NCI-H2081 (cell line): ENCODE data around the gene CAMK1D.

Experiments
- DNase-seq, 2 experiments: peaks; one replicate each; lab custom pipeline; 2025; lab: John Stamatoyannopoulos, UW

Gene CAMK1D

GRCh38 chr10:12597788-12598765, 248.7 kb downstream of the CAMK1D start:
- peak; percentile 25 to 75 for DNase-seq

- no peak for DNase-seq
Measured at GRCh38 chr10:12600652-12601051, 251.3 kb downstream of the CAMK1D start.

GRCh38 chr10:12602521-12602920, 253.2 kb downstream of the CAMK1D start:
- peak in 1 of 2 experiments; percentile 54 for DNase-seq

DNA sequence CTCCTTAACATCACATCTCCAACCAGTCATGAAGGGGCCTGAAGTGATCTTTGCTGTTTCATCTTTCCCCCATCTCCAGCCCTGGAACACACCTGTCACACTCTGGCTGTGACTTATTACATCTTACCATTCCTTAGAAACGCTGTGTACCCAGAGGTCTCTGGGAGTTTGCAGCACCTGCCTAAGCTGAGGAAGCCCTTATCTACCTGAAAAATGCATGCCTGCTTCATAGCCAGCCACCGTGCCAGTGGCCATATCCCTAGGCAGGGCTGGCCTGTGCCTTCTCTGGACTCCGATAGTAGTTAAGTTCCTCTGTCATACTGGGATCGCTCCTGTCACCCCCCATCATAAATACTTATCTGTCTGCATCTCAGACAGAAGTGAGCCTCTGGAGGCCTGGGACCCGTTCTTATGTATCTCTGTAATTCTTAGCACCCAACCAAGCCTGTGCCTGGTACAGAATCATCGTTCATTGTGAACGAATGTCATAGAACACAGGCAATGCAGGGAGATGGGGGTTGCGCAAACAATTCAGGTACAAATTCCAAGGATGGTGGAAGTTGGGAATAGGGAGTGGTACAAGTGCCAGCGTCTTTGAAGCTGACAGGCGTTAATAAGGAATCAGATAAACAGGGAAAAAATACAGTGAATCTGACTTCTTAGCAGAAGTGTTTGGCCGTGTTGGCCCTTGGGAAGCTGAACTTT, 254.6 kb downstream of the CAMK1D start:
- DNase-seq, result no peak

GRCh38 chr10:12605580-12606405, 256.4 kb downstream of the CAMK1D start:
- DNase-seq, result peak; percentile 80 to 92

DNA sequence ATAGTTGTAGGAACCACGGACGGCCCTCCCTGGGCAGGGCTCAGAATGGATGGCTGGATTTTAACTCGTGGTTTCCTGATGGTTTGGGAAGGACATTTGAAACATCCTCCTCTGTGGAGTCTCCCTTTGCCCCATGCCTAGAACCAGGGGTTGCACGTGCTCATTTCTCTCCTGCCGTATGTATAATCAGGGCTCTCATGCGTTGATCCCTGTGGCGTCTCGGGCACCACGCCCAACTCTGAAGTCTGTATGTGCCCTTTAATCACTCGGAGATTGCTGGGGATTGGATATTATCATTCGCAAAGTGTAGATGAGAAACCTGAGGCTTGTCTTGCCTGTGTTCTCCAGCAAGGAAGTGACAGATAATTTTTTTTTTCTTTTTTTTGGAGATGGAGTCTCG, 257.1 kb downstream of the CAMK1D start:
- peak; percentile 79 to 89 for DNase-seq

DNA sequence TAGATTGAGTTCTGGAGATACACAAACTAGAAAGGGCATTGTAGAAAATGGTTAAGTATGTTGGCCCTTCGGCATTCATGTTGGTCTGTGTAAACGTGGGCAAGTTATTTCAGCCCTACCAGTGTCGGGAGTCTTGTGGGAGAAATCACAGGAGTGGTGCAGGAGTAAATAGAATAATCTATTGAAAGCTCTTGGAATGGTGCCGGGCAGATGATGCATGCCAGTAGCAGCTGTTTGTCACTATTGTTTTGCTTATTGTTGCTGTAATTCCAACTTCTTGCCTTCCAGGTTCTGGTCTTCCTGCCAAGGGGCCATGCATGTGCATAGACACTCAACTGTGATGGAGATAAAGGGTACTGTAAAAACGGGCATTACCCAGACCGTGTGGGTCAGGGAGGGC, 259.4 kb downstream of the CAMK1D start:
- DNase-seq, result peak in 1 of 2 experiments; percentile 8

DNA sequence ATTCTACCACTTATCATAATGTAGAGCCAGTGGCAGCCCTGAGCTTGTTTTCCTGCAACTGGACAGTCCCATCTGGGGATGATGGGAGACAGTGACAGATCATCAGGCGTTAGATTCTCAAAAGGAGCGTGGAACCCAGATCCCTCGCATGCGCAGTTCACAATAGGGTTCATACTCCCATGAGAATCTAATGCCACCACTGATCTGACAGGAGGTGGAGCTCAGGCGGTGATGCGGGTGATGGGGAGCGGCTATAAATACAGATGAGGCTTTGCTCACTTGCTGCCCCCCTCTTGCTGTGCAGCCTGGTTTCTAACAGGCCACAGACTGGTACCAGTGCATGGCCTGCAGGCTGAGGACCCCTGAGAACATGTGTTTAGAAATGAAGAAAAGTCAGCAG, 260.1 kb downstream of the CAMK1D start:
- no peak for DNase-seq

- no peak for DNase-seq
Measured at GRCh38 chr10:12613136-12613535, 263.8 kb downstream of the CAMK1D start.

- peak in 1 of 2 experiments; percentile 34 for DNase-seq
Measured at GRCh38 chr10:12614177-12614995, 265.0 kb downstream of the CAMK1D start.

DNA sequence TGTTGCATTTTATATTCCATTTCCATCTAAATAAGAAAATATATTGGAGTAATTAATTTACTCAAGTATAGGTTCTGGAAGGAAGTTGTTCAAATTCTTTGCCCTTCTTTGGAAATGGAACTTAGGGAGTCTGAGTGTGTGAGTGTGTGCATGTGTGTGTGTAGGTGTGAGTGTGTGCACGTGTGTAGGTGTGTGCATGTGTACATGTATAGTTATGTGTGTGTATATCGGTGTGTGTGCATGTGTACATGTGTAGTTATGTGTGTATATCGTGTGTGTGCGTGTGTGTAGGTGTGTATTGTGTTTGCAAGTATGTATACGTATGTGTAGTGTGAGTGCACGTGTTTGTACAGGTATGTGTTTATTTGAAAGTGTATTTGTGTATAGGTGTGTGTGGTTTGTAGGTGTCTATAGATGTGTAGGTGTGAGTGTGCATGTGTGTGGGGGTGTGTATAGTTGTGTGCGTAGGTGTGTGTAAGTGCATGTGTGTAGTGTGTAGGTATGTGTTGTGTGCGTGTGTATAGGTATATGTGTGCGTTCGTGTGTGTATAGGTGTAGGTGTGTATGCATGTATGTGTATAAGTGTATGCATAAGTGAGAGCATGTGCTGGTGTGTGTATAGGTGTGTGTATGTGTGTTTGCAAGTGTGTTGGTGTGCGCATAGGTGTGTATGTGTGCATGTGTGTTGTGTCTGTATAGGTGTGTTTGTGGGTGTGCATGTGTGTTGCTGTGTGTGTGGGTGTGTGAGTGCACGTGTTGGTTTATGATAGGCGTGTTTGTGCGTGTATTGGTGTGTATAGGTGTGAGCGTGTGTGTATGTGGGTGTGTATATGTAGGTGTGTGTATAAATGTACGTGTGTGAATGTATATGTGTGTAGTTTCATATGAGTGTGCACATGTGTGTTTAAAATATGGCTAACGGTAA, 266.2 kb downstream of the CAMK1D start:
- no peak for DNase-seq

DNA sequence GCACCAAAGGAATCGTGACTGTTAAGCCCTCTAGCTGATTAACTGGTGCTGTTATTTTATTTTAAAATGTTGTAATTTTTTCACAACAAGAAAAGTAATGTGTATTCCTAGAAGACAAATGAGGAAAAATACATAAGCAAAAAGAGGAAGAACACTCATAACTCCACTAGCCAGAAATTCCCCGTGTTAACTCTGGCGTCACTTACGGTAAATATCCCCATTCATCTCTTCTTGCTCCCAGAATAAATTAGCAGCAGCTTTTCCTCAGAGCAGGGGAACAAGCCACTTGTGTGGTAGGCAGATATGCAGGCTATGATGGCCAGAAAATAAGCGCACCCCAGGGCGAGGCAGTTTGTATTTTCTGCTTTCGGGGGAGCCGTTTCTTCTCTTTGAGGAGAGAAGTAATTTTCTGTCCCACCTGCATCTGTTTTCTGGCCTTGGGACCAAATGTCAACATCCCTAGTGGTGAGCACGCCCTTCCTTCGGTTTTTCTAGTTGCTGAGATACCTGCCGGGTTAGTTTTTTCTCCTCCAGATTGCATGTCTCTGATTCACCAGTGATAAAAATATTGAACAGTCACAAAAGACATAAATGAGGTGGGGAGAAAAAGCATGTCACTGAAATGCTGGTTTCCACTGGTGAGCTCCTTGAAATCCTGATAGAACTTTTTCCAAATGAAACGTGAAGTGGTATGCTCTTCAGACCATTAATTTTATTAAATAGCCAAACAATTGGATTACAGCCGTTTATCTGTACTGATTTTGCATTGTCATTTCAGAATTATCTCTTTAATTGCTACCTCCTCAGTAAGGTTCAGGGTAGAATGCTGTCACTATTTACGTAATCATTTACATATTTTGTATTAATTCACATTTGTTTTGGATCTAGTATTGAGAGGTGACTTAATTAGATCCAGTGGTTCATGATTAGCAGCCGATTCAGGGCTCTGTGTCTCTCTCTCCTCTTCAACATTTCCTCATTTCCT, 268.1 kb downstream of the CAMK1D start:
- DNase-seq, result peak in 1 of 2 experiments; percentile 38

DNA sequence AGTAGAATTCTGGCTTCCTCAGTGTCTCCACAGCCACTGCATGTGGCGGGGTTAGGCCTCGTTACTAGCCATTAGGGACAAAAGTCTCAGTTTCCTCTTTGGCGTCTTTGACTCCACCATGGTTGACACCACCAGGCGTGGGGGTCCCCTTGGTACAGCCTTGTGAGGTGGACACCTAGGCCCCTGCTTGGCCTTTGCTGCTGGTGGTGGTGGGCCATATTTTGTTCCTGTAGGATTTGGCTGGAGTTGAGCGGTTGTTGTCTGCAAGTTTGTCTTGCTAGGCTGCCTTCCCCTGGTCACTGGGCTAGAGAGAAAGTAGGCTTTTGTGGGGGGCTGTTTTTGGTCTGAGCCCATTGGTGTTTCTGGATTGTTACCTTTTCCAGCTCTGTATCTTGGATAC, 272.7 kb downstream of the CAMK1D start:
- DNase-seq, result no peak

- DNase-seq, result no peak
Measured at GRCh38 chr10:12622691-12623090, 273.3 kb downstream of the CAMK1D start.

DNA sequence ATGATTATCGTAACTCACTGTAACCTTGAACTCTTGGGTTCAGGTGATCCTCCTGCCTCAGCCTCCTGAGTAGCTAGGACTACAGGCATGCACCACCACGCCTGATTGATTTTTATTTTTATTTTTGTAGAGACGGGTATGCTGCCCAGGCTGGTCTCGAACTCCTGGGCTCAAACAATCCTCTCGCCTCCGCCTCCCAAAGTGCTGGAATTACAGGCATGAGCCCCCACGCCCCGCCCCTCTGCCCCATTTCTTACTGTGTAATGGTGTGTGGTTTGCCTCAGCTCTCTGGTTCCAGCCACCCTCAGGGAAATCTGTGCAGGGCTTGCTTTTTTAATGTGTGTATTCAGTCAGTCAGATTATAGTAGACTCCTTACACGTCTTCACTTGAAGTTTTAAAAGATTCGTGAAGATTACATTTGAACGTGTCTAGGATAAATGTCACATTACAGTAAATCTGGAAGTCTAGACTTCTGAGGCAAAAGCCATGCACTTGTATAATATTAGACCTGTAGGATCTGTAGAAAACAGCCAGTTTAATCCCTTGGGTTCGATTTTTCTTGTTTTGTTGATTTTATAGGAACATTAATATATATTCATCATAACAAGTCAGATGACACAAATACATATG, 276.2 kb downstream of the CAMK1D start:
- no peak for DNase-seq

DNA sequence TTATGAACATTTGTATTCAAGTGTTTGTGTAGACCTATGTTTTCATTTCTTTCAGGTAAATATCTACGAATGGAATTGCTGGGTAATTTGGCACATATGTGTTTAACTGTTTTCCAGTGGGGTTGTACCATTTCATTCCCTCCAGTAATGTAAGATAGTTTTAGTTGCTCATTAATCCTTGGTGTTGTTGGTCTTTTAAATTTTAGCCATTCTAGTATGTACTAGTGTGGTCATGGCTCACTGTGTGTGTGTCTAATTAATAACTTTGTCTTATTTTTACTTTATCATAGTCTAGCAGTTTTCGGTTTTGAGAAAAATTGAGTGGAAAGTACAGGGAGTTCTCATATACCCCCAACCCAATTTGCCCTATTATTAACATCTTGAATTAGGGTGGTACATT, 278.8 kb downstream of the CAMK1D start:
- DNase-seq, result no peak

DNA sequence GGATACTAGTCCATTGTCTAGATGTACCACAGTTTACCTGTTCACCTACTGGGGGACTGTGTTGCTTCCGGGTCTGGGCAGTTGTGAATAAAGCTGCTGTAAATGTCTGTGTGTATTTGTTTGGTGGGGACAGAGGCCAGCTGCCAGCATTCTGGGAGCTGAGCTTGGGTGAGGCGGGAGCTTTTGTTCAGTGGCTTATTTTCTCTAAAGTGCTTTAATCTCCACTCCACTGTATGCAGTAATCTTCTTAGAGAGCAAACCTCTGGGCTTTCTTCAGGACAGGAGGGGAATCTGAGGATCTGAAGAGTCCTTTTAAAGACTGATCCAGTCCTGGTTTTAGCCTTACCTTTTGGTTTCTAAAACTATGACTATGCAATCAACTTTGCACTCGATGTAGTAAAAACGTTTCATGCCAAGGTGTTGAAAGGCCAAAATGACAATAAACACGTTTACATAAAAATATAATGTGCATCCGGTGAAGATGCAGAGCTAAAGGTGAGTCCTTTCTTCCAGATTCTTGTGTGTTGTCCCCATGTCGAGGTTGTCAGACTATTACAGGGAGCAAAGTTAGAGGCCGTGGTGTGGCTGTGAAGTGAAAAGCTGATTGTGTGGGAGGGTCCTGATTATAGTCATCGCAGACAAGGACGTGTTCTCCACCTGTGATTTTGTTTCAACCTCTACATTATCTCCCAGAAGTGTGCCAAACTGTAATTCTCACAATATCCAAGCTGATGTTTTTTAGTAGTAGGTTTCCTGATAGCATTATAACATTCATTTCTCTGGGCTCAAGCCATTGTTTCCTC, 279.8 kb downstream of the CAMK1D start:
- DNase-seq, result peak; percentile 50 to 80

GRCh38 chr10:12629767-12630165, 280.4 kb downstream of the CAMK1D start:
- DNase-seq, result no peak
